Measurements from ENCODE around the gene SPHK2.
A peak's percentile ranks its signal among the peaks of the same experiment; 100 is the strongest.

SPHK2 gene

DNA sequence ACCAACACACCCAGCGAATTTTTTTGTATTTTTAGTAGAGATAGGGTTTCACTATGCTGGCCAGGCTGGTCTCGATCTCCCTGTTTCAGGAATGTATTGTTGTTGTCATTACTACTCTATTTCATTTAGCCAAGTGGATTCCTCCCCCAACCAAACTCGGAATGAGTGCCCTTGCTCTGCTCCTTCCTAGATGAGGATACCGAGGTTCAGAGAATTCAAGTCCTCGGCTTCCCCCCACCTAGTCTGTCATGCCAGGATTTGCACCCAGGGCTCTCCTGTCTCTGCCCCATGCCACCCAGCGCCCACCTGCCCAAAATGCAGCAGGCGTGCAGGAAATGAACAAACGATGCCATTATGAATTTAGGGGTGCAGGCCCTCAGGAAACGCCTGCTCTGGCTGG lies 16.3 kb upstream of the SPHK2 start:
- FAIRE-seq: no peak
- TF ChIP-seq POU2F2 (IDR thresholded peaks at IDR 0.05; ENCODE audit: low read depth, low read length) (no peak), TAF1 (IDR thresholded peaks at IDR 0.05; ENCODE audit: low read depth, low read length) (no peak), POLR2A (IDR thresholded peaks at IDR 0.05; ENCODE audit: low read depth, low read length) (no peak), PAX5 (IDR thresholded peaks at IDR 0.05; ENCODE audit: insufficient read depth, low read length, severe bottlenecking) (no peak), POLR2AphosphoS5 (IDR thresholded peaks at IDR 0.05; ENCODE audit: low read depth, low read length) (no peak), SPI1 (IDR thresholded peaks at IDR 0.05; ENCODE audit: low read depth, low read length) (no peak)
- no peak for DNase-seq (ENCODE audit: insufficient read length, low spot score)

DNA sequence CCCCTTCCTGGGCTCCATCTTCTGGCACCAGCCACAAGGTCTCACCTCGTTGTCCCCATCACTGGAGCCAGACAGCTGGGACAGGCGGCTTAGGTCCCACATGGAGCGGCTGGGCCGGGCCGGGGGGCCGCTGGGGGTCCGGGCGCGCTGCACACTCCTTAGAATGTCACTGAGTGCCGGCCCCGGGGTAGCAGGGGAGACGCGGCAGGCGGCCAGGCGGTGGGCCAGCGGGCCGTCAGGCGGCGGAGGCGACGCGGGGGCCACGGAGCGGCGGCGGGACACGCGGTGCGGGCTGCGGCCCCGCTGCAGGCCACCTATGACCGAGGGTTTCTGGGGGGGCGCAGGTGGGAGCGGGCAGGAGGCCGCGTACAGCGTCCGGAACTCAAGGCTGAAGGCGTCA lies 15.9 kb upstream of the SPHK2 start:
- DNase-seq (ENCODE audit: insufficient read length, low spot score) (no peak), FAIRE-seq (no peak)
- no peak for TF ChIP-seq SPI1 (IDR thresholded peaks at IDR 0.05; ENCODE audit: low read depth, low read length)
- no peak for TF ChIP-seq POLR2A (IDR thresholded peaks at IDR 0.05; ENCODE audit: low read depth, low read length)
- no peak for TF ChIP-seq POU2F2 (IDR thresholded peaks at IDR 0.05; ENCODE audit: low read depth, low read length)
- no peak for TF ChIP-seq PAX5 (IDR thresholded peaks at IDR 0.05; ENCODE audit: insufficient read depth, low read length, severe bottlenecking)

DNA sequence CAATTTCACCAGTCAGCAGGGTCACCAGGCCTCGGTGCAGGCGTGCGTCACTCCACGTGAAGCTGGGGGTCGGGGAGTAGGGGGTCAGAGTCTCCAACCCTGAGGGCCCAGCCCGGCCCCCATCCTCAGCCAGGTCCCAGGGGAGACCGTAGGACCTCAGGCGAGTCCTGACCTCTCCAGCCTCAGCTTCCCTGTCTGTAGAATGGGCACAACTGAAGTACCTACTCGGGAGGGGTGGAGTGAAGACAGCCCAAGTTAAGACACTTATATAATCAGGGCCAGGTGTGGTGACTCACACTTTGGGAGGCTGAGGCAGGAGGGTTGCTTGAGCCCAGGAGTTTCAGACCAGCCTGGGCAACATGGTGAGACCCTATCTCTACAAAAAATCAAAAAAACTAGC lies 15.5 kb upstream of the SPHK2 start:
- TF ChIP-seq POLR2AphosphoS5 (IDR thresholded peaks at IDR 0.05; ENCODE audit: low read depth, low read length) (no peak), SPI1 (IDR thresholded peaks at IDR 0.05; ENCODE audit: low read depth, low read length) (no peak), POU2F2 (IDR thresholded peaks at IDR 0.05; ENCODE audit: low read depth, low read length) (no peak), POLR2A (IDR thresholded peaks at IDR 0.05; ENCODE audit: low read depth, low read length) (no peak), PAX5 (IDR thresholded peaks at IDR 0.05; ENCODE audit: insufficient read depth, low read length, severe bottlenecking) (no peak), TAF1 (IDR thresholded peaks at IDR 0.05; ENCODE audit: low read depth, low read length) (no peak)
- DNase-seq (ENCODE audit: insufficient read length, low spot score) (no peak), FAIRE-seq (no peak)

DNA sequence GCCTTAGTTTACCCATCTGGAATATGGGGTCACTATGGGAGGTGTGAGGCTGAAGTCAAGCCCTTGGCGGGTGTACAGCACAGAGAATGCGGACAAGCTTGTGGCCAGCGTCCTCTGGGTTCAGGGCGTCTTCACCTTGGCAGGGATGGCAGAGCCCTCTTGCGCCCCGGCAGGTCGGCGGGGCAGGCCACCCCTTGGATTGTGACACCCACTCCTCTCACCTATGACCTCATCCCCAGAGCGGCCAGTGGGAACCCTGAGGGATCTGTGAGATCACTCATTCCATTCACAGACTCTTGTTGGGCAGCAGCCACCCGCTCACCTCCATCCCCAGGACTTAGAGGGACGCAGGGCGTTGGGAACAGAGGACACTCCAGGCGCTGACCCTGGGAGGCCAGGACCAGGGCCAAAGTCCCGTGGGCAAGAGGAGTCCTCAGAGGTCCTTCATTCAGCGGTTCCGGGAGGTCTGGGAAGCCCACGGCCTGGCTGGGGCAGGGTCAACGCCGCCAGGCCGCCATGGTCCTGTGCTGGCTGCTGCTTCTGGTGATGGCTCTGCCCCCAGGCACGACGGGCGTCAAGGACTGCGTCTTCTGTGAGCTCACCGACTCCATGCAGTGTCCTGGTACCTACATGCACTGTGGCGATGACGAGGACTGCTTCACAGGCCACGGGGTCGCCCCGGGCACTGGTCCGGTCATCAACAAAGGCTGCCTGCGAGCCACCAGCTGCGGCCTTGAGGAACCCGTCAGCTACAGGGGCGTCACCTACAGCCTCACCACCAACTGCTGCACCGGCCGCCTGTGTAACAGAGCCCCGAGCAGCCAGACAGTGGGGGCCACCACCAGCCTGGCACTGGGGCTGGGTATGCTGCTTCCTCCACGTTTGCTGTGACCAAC lies 12.6 kb upstream of the SPHK2 start, which contains the start of gene SPACA4:
SPACA4 (plus strand) TSS at position 280 of the 896 bp plus-strand sequence; CDS start at position 517, 237 bp downstream.
- no peak for TF ChIP-seq POU2F2 (IDR thresholded peaks at IDR 0.05; ENCODE audit: low read depth, low read length)
- TF ChIP-seq POLR2AphosphoS5 (IDR thresholded peaks at IDR 0.05; ENCODE audit: low read depth, low read length): no peak
- TF ChIP-seq POLR2A (IDR thresholded peaks at IDR 0.05; ENCODE audit: low read depth, low read length): no peak
- TF ChIP-seq SPI1 (IDR thresholded peaks at IDR 0.05; ENCODE audit: low read depth, low read length): no peak
- TF ChIP-seq TAF1 (IDR thresholded peaks at IDR 0.05; ENCODE audit: low read depth, low read length): no peak
- TF ChIP-seq PAX5 (IDR thresholded peaks at IDR 0.05; ENCODE audit: insufficient read depth, low read length, severe bottlenecking): no peak
- FAIRE-seq (no peak), DNase-seq (ENCODE audit: insufficient read length, low spot score) (no peak)

DNA sequence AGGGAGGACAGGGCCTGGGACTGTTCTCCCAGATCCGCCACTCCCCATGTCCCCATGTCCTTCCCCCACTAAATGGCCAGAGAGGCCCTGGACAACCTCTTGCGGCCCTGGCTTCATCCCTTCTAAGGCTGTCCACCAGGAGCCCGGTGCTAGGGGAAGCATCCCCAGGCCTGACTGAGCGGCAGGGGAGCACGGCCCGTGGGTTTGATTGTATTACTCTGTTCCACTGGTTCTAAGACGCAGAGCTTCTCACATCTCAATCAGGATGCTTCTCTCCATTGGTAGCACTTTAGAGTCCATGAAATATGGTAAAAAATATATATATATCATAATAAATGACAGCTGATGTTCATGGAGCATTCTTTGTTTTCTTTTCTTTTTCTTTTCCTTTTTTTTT lies 11.9 kb upstream of the SPHK2 start:
- TF ChIP-seq SPI1 (IDR thresholded peaks at IDR 0.05; ENCODE audit: low read depth, low read length) (no peak), PAX5 (IDR thresholded peaks at IDR 0.05; ENCODE audit: insufficient read depth, low read length, severe bottlenecking) (no peak), POLR2AphosphoS5 (IDR thresholded peaks at IDR 0.05; ENCODE audit: low read depth, low read length) (no peak), POLR2A (IDR thresholded peaks at IDR 0.05; ENCODE audit: low read depth, low read length) (no peak), TAF1 (IDR thresholded peaks at IDR 0.05; ENCODE audit: low read depth, low read length) (no peak), POU2F2 (IDR thresholded peaks at IDR 0.05; ENCODE audit: low read depth, low read length) (no peak)
- DNase-seq (ENCODE audit: insufficient read length, low spot score) (no peak), FAIRE-seq (no peak)

DNA sequence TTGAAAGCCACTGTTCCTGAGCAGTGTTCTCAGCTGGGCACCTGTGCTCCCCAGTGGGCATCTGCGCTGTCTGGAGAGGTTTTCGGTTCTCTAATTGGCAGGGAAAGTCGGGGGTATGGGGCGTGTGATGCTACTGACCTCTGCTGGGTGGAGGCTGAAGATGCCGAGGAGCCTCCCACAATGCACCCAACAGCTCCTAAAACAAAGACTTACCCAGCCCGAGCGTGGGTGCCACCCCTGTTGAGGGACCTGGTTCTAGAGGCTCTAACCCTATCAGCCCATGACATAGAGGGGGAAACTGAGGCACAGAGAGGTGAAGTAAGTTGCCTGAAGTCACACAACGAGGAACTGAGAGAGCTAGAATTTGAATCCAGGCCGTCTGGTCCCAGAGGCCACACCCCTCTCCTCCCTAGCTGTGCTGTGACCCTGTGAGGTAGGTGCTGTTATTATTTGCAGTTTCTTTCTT lies 10.5 kb upstream of the SPHK2 start:
- peak; percentile 75 for DNase-seq (ENCODE audit: insufficient read length, low spot score)
- TF ChIP-seq PAX5 (IDR thresholded peaks at IDR 0.05; ENCODE audit: insufficient read depth, low read length, severe bottlenecking) (no peak), SPI1 (IDR thresholded peaks at IDR 0.05; ENCODE audit: low read depth, low read length) (peak; percentile 41; the same call in 1 of the 2 replicates), TAF1 (IDR thresholded peaks at IDR 0.05; ENCODE audit: low read depth, low read length) (no peak)
- peak; percentile 78 for FAIRE-seq

DNA sequence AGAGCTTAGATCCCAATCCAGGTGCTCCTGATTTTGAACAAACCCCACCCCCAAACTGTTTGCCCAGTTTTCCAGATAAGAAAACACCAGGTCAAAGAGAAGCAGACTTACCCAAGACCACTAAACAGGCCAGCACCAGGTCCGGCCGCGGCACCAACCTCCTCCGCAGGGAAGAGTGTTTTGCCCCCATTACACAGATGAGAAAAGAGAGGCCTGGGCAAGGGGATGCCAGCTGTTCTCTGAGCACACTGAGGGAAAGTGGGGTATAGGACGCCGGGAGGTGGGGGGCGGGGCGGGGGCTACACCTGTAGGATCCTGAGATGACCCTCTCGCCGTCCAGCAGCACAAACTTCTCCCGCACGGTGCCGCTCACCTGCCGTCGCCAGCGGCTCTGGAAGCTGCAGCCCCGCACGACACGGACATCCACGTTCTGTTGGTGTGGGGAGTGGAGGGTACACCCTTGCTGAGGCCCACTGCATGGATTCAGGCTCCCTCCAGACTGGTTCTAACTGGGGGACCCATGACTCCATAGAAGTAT lies 9.7 kb upstream of the SPHK2 start:
- TF ChIP-seq PAX5 (IDR thresholded peaks at IDR 0.05; ENCODE audit: insufficient read depth, low read length, severe bottlenecking) (no peak), POLR2AphosphoS5 (IDR thresholded peaks at IDR 0.05; ENCODE audit: low read depth, low read length) (no peak), POLR2A (IDR thresholded peaks at IDR 0.05; ENCODE audit: low read depth, low read length) (no peak), SPI1 (IDR thresholded peaks at IDR 0.05; ENCODE audit: low read depth, low read length) (no peak), POU2F2 (IDR thresholded peaks at IDR 0.05; ENCODE audit: low read depth, low read length) (no peak), TAF1 (IDR thresholded peaks at IDR 0.05; ENCODE audit: low read depth, low read length) (no peak)
- FAIRE-seq (no peak), DNase-seq (ENCODE audit: insufficient read length, low spot score) (no peak)

DNA sequence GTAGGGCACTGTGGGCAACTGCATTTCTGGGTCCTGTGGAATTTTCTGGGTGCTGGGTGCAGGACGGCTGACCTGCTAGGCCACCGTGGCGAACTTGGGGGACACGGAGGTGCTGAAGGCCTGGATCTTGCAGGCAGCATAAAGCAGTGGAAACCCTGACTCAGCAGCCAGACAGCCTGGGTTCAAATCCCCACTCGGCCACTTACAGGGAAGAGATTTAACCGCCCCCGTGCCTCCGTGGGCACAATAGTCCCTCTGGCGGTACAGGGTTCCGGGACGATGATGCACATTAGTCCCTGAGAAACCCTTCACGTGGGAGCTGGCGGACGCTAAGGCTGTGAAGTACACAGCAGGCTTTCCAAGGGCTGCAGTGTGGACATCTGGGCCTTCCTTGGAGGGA lies 7.4 kb upstream of the SPHK2 start:
- TF ChIP-seq TAF1 (IDR thresholded peaks at IDR 0.05; ENCODE audit: low read depth, low read length) (no peak), SPI1 (IDR thresholded peaks at IDR 0.05; ENCODE audit: low read depth, low read length) (no peak), POLR2AphosphoS5 (IDR thresholded peaks at IDR 0.05; ENCODE audit: low read depth, low read length) (no peak), POLR2A (IDR thresholded peaks at IDR 0.05; ENCODE audit: low read depth, low read length) (no peak), POU2F2 (IDR thresholded peaks at IDR 0.05; ENCODE audit: low read depth, low read length) (no peak)
- no peak for DNase-seq (ENCODE audit: insufficient read length, low spot score)
- FAIRE-seq: no peak

DNA sequence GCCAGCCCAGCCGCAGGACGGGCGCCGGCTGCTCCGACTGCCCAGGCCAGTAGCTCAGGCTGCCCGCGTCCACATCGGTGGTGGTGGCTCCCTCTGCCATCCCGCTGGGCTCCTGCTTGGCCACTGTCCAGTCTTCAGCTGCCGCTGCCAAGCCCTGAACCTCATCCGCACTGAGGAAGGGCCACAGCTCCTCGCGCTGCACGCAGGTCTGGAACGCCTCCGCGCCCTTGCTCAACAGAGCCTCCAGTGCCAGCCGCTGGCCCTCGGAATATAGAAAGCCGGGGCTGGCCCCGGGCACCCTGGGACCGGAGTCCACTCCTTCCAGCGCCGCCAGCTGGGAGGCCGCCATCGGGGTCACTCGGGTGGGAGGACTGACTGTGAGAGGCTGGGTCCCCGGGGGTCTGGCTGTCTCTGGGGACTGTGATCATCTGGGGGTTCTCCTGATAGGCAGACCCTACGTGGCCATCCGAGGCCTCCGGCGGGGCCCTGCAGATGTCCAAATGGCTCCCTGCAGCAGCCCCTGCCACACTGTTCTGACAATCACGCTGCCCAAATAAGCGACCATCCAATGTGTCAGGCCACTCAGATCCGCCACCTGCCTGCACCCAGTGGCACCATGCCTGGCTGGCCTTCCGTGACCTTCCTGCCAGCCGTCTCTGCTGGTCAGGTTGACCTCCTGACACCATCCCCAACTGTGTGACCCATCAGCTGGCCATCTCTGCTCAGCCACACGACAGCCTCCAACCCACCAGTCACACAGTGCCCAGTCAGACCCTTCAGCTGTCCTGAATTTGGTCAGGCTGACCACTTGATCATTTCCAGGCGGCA lies 6.1 kb upstream of the SPHK2 start:
- FAIRE-seq (no peak), DNase-seq (ENCODE audit: insufficient read length, low spot score) (no peak)

More for the DNA sequence above, 6.1 kb upstream of the SPHK2 start:
- TF ChIP-seq SPI1 (IDR thresholded peaks at IDR 0.05; ENCODE audit: low read depth, low read length): no peak
- no peak for TF ChIP-seq POU2F2 (IDR thresholded peaks at IDR 0.05; ENCODE audit: low read depth, low read length)
- no peak; the same call in 1 of the 2 replicates for TF ChIP-seq POLR2AphosphoS5 (IDR thresholded peaks at IDR 0.05; ENCODE audit: low read depth, low read length)
- no peak for TF ChIP-seq POLR2A (IDR thresholded peaks at IDR 0.05; ENCODE audit: low read depth, low read length)
- no peak for TF ChIP-seq PAX5 (IDR thresholded peaks at IDR 0.05; ENCODE audit: insufficient read depth, low read length, severe bottlenecking)
